Measurements from ENCODE around the gene EPYC.

The EPYC gene

GRCh38 chr12:90970911-90971310 is 33.9 kb downstream of the EPYC start:
- Mint-ChIP-seq H3K9me3 (no peaks in the 10 kb centered on the region), H3K4me1 (no peaks in the 10 kb centered on the region), H3K36me3 (ENCODE audit: low read depth) (no peaks in the 10 kb centered on the region), H3K27ac (no peak overlapping the region), H3K27me3 (ENCODE audit: low read depth, poor library complexity) (no peaks in the 10 kb centered on the region), H3K4me3 (no peak overlapping the region)
- no peak for TF ChIP-seq CTCF (IDR thresholded peaks at IDR 0.05)
- no peak for DNase-seq

GRCh38 chr12:90970471-90970870 is 34.3 kb downstream of the EPYC start:
- no peaks in the 10 kb centered on the region for H3K27me3 Mint-ChIP-seq (ENCODE audit: low read depth, poor library complexity)
- no peak for TF ChIP-seq CTCF (IDR thresholded peaks at IDR 0.05)
- H3K36me3 Mint-ChIP-seq (ENCODE audit: low read depth) = no peaks in the 10 kb centered on the region
- no peaks in the 10 kb centered on the region for H3K4me1 Mint-ChIP-seq
- no peak for DNase-seq
- H3K27ac Mint-ChIP-seq = no peak overlapping the region
- H3K4me3 Mint-ChIP-seq = no peak overlapping the region
- no peaks in the 10 kb centered on the region for H3K9me3 Mint-ChIP-seq

GRCh38 chr12:90969851-90970250 is 34.9 kb downstream of the EPYC start:
- Mint-ChIP-seq H3K4me1 (no peaks in the 10 kb centered on the region), H3K27ac (no peak overlapping the region), H3K9me3 (no peaks in the 10 kb centered on the region), H3K4me3 (no peak overlapping the region), H3K27me3 (ENCODE audit: low read depth, poor library complexity) (no peaks in the 10 kb centered on the region), H3K36me3 (ENCODE audit: low read depth) (no peaks in the 10 kb centered on the region)
- DNase-seq = no peak
- TF ChIP-seq CTCF (IDR thresholded peaks at IDR 0.05) = no peak

GRCh38 chr12:90969346-90969745 is 35.4 kb downstream of the EPYC start:
- Mint-ChIP-seq H3K36me3 (ENCODE audit: low read depth) (no peaks in the 10 kb centered on the region), H3K27me3 (ENCODE audit: low read depth, poor library complexity) (no peaks in the 10 kb centered on the region), H3K4me1 (no peaks in the 10 kb centered on the region), H3K4me3 (no peak overlapping the region), H3K9me3 (no peaks in the 10 kb centered on the region), H3K27ac (no peak overlapping the region)
- no peak for DNase-seq
- TF ChIP-seq CTCF (IDR thresholded peaks at IDR 0.05) = no peak

GRCh38 chr12:90965204-90965603 is 39.6 kb downstream of the EPYC start:
- H3K27me3 Mint-ChIP-seq (ENCODE audit: low read depth, poor library complexity) = no peaks in the 10 kb centered on the region
- no peak for DNase-seq
- H3K27ac Mint-ChIP-seq = no peak overlapping the region
- H3K4me1 Mint-ChIP-seq = no peaks in the 10 kb centered on the region
- H3K4me3 Mint-ChIP-seq = no peak overlapping the region
- TF ChIP-seq CTCF (IDR thresholded peaks at IDR 0.05) = no peak
- no peaks in the 10 kb centered on the region for H3K9me3 Mint-ChIP-seq
- no peaks in the 10 kb centered on the region for H3K36me3 Mint-ChIP-seq (ENCODE audit: low read depth)

- Mint-ChIP-seq H3K36me3 (ENCODE audit: low read depth) (no peaks in the 10 kb centered on the region), H3K4me3 (no peak overlapping the region), H3K27me3 (ENCODE audit: low read depth, poor library complexity) (no peaks in the 10 kb centered on the region), H3K9me3 (no peaks in the 10 kb centered on the region), H3K4me1 (no peaks in the 10 kb centered on the region), H3K27ac (no peak overlapping the region)
- no peak for TF ChIP-seq CTCF (IDR thresholded peaks at IDR 0.05)
- DNase-seq = no peak
Observed at GRCh38 chr12:90964616-90965015, 40.2 kb downstream of the EPYC start.

Measured in nephron progenitor cell (in vitro differentiated cells).